Left ventricle myocardium inferior (tissue), 1 donor: ENCODE results near the gene ZNF414. TPM values are rescaled to one million over a fixed set of nuclear protein-coding genes. Genes with fewer than 3 reads are reported as not detected.

ENCODE experiments used
- DNase-seq: peaks from one replicate; pipeline ENCODE4 v3.0.0-alpha.2; 2020
- H3K27ac ChIP-seq: fragments of 200-600 bp; replicated peaks from 2 replicates; pipeline ENCODE4 v1.8.0; 2021
- H3K27me3 ChIP-seq: fragments of 200-600 bp; 2 replicates; pipeline ENCODE4 v1.8.0; 2021; ENCODE audit warnings: low read depth
- H3K36me3 ChIP-seq: fragments of 200-600 bp; 2 replicates; pipeline ENCODE4 v1.8.0; 2021
- H3K4me1 ChIP-seq: fragments of 200-600 bp; 2 replicates; pipeline ENCODE4 v1.8.0; 2021
- H3K4me3 ChIP-seq: fragments of 200-600 bp; 2 replicates; pipeline ENCODE4 v1.8.0; 2021; ENCODE audit warnings: mild to moderate bottlenecking, moderate library complexity
- H3K9me3 ChIP-seq: fragments of 200-600 bp; replicated peaks from 2 replicates; pipeline ENCODE4 v1.8.0; 2021
- intact Hi-C: fragments of 100-400 bp; cut with micrococcal nuclease; formaldehyde crosslinking; loops from one replicate; pipeline ENCODE4 v1.11.0; 2022
- total RNA-seq: library from RNA; stranded (reverse); fragmentation: NEBNext Ultra II Directional; extraction: Animal tissue kit (Norgen Biotek cat#: 25700); gene quantifications from one replicate; pipeline ENCODE4 v1.2.1, GENCODE V29; 2021
- TF ChIP-seq, protein P1 (sequence below): fragments of 200-600 bp; IDR thresholded peaks from 2 replicates; pipeline ENCODE4 v1.8.0; 2021; ENCODE audit warnings: antibody characterized with exemption, mild to moderate bottlenecking, borderline replicate concordance
- donor health status: DM: no; HTN: yes; CAD: no; lungs with severe emphysema.

ZNF414 gene
- total RNA-seq, 1 donor from 2014 or later, result 17.0 TPM

DNA sequence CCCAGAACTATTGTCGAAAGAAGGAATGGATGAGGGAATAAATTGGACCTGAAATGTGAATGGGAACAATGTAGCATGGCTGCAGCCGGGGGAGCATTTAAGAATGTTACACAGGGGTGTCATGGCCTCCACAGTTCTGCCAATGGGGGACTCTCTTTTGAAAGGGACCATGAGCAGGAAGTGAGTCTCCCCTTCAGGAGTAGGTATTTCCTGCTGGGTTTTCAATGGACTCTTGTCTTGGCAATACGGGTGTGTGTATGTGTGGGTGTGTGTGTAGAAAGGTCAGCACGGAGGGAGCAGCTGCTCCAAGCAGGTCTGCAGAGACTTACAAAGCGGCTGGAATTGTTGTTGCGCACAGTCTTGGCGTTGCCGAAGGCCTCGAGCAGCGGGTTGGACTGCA, 38.8 kb upstream of the ZNF414 start:
- TF ChIP-seq, protein P1, sequence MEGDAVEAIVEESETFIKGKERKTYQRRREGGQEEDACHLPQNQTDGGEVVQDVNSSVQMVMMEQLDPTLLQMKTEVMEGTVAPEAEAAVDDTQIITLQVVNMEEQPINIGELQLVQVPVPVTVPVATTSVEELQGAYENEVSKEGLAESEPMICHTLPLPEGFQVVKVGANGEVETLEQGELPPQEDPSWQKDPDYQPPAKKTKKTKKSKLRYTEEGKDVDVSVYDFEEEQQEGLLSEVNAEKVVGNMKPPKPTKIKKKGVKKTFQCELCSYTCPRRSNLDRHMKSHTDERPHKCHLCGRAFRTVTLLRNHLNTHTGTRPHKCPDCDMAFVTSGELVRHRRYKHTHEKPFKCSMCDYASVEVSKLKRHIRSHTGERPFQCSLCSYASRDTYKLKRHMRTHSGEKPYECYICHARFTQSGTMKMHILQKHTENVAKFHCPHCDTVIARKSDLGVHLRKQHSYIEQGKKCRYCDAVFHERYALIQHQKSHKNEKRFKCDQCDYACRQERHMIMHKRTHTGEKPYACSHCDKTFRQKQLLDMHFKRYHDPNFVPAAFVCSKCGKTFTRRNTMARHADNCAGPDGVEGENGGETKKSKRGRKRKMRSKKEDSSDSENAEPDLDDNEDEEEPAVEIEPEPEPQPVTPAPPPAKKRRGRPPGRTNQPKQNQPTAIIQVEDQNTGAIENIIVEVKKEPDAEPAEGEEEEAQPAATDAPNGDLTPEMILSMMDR, result no peak
- no peaks in the 10 kb centered on the region for H3K27me3 ChIP-seq
- no peaks in the 10 kb centered on the region for H3K4me1 ChIP-seq
- H3K27ac ChIP-seq, result no peak overlapping the region
- H3K9me3 ChIP-seq, result no peaks in the 10 kb centered on the region
- peaks cover 5% of the 10 kb centered on the region for H3K36me3 ChIP-seq
- no peak for DNase-seq
- intact Hi-C loops, result no loop called here
- no peak overlapping the region for H3K4me3 ChIP-seq

DNA sequence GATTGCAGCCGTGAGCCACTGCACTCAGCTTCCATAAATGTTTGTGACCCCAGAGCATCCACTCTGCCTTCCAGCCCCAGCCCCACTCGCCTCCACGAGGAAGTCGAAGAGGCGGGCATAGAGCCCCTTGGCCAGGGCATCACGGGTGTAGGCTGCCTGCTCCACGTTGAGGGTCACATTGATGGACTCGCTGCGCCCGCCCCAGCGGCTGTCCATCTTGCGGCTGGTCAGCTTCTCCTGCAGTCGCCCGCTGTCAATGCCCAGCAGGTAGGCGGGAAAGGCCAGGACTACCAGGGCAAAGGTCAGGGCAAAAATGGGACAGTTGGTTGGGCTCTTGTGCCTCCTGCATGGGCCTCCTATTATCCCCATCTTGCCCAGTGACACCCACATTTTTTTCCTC, 36.1 kb upstream of the ZNF414 start:
- intact Hi-C loops, result no loop called here
- Histone ChIP-seq H3K9me3 (no peaks in the 10 kb centered on the region), H3K27me3 (no peaks in the 10 kb centered on the region), H3K27ac (no peak overlapping the region), H3K36me3 (peaks cover 5% of the 10 kb centered on the region), H3K4me3 (no peak overlapping the region), H3K4me1 (no peaks in the 10 kb centered on the region)
- no peak for DNase-seq
- TF ChIP-seq, protein P1, result no peak

DNA sequence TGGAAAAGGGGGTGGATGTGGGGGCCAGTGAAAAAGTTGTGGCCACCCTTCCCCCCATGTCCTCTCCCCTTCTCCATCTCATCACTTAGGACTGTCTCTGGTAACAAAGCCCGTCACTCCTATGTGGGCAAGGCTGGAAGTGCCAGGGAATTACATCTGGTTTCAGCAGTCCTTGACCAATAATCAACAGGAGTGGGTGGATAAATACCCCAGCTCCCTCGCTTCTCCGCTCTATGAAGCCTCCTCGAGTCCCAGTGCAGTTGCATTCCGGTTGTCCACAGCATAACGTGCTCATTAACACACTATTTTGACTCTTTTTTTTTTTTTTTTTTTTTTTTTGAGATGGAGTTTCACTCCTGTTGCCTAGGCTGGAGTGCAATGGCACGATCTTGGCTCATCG, 31.8 kb upstream of the ZNF414 start:
- Histone ChIP-seq H3K36me3 (peaks cover 5% of the 10 kb centered on the region), H3K4me1 (no peaks in the 10 kb centered on the region), H3K27me3 (no peaks in the 10 kb centered on the region), H3K27ac (no peak overlapping the region), H3K4me3 (no peak overlapping the region), H3K9me3 (no peaks in the 10 kb centered on the region)
- TF ChIP-seq, protein P1, result no peak
- intact Hi-C loops, result no loop called here
- no peak for DNase-seq

DNA sequence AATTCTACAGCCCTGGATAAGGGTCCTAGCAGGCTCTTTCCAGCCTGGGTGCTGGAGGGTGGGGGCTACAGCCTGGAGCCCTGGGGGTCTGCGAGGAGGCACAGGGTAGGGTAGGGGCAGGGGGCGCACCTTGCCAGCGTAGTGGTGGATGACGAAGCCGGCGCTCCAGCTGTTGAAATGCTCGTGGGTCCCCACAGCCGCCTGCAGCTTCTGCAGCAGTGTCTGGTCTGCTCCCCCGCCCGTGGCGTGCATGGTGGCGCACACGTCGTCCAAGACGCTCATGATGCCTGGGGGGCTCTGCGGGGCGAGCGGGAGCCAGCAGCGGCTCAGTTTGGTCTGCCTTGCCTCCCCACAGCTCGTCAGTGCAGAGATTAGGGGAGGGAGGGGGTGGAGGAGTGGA, 30.2 kb upstream of the ZNF414 start:
- intact Hi-C loops, result no loop called here
- Histone ChIP-seq H3K4me3 (no peak overlapping the region), H3K9me3 (no peaks in the 10 kb centered on the region), H3K27ac (no peak overlapping the region), H3K36me3 (peaks cover 5% of the 10 kb centered on the region), H3K27me3 (no peaks in the 10 kb centered on the region), H3K4me1 (no peaks in the 10 kb centered on the region)
- no peak for DNase-seq
- TF ChIP-seq, protein P1, result no peak

DNA sequence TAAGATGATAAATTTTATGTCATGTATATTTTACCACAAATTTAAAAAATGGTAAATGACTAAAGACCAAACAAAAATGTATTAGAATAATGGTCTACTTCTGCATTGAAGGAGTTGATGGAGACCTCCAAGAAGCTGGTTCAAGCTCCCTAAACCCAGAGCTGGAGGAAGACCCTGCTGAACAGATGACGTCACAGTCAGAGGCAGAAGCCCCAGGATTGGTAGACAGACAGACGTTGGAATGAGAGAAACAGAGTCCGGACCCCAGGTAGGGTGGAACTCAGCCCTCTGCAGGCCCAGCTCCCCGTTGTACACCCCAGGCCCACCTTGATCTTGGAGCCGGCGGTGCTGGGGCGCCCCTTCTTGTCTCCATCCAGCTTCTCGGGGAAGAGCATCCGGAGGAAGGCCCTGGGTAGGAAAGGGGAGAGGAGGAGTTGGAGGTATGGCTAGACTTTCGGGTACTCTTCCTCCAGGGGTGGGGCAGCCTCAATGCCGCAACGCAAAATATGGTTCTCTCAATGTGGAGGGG, 25.7 kb upstream of the ZNF414 start:
- intact Hi-C loops, result no loop called here
- H3K9me3 ChIP-seq, result no peaks in the 10 kb centered on the region
- H3K27ac ChIP-seq, result no peak overlapping the region
- no peak overlapping the region for H3K4me3 ChIP-seq
- H3K36me3 ChIP-seq, result no peaks in the 10 kb centered on the region
- DNase-seq, result no peak
- H3K4me1 ChIP-seq, result no peaks in the 10 kb centered on the region
- TF ChIP-seq, protein P1, result no peak
- no peaks in the 10 kb centered on the region for H3K27me3 ChIP-seq
